Duodenal mucosa (tissue), 2 donors: ENCODE measurements around the gene C4A.

Source experiments
- H3K27ac ChIP-seq: one replicate; pipeline ENCODE4 v1.7.0; 2013; ENCODE audit warnings: low read depth, low read length
- H3K27me3 ChIP-seq, 2 donors: one replicate each; pipeline ENCODE4 v1.7.0; 2013; ENCODE audit warnings: low read length in 2 of 2, control low read depth in 1 of 2; ENCODE audit not compliant: insufficient read depth in 2 of 2, control insufficient read depth in 1 of 2
- H3K36me3 ChIP-seq, 2 donors: one replicate each; pipeline ENCODE4 v1.7.0; 2013; ENCODE audit warnings: low read length in 2 of 2, control low read depth in 1 of 2; ENCODE audit not compliant: insufficient read depth in 2 of 2, control insufficient read depth in 1 of 2
- H3K4me1 ChIP-seq, 2 donors: one replicate each; pipeline ENCODE4 v1.7.0; 2013; ENCODE audit warnings: low read length in 2 of 2, control low read depth in 1 of 2; ENCODE audit not compliant: insufficient read depth in 2 of 2, control insufficient read depth in 1 of 2
- H3K4me3 ChIP-seq, 2 donors: one replicate each; pipeline ENCODE4 v1.7.0; 2013; ENCODE audit warnings: low read length in 2 of 2, low read depth in 1 of 2
- H3K9ac ChIP-seq, 2 donors: one replicate each; pipeline ENCODE4 v1.7.0; 2013; ENCODE audit warnings: low read length in 2 of 2, low read depth in 1 of 2
- H3K9me3 ChIP-seq, 2 donors: one replicate each; pipeline ENCODE4 v1.7.0; 2013; ENCODE audit warnings: low read length in 2 of 2, control low read depth in 1 of 2; ENCODE audit not compliant: control insufficient read depth in 1 of 2

Gene C4A

GRCh38 chr6:31947070-31947675 is 34.7 kb upstream of the C4A start:
- H3K4me3 ChIP-seq = peak overlapping the region in 1 of 2 donors; percentile 74
- H3K9me3 ChIP-seq = no peaks in the 10 kb centered on the region
- H3K27me3 ChIP-seq = no peaks in the 10 kb centered on the region
- peaks cover 27 to 35% of the 10 kb centered on the region in 2 donors for H3K4me1 ChIP-seq
- peak overlapping the region in 1 of 2 donors; percentile 78 for H3K9ac ChIP-seq
- H3K27ac ChIP-seq = no peak overlapping the region
- H3K36me3 ChIP-seq = peaks cover 20 to 22% of the 10 kb centered on the region in 2 donors

GRCh38 chr6:31947864-31948263 is 34.0 kb upstream of the C4A start:
- Histone ChIP-seq H3K36me3 (peaks cover 22 to 23% of the 10 kb centered on the region in 2 donors), H3K9me3 (no peaks in the 10 kb centered on the region), H3K9ac (no peak overlapping the region), H3K4me1 (peaks cover 20 to 28% of the 10 kb centered on the region in 2 donors), H3K27ac (no peak overlapping the region), H3K27me3 (no peaks in the 10 kb centered on the region), H3K4me3 (no peak overlapping the region)

GRCh38 chr6:31948306-31948705 is 33.6 kb upstream of the C4A start:
- Histone ChIP-seq H3K4me1 (peaks cover 17 to 26% of the 10 kb centered on the region in 2 donors), H3K9me3 (no peaks in the 10 kb centered on the region), H3K36me3 (peaks cover 26 to 27% of the 10 kb centered on the region in 2 donors), H3K4me3 (no peak overlapping the region), H3K27me3 (no peaks in the 10 kb centered on the region), H3K9ac (no peak overlapping the region), H3K27ac (no peak overlapping the region)

GRCh38 chr6:31948753-31949413 is 33.0 kb upstream of the C4A start:
- Histone ChIP-seq H3K27me3 (no peaks in the 10 kb centered on the region), H3K9ac (no peak overlapping the region), H3K4me1 (peaks cover 17 to 26% of the 10 kb centered on the region in 2 donors), H3K9me3 (no peaks in the 10 kb centered on the region), H3K27ac (no peak overlapping the region), H3K36me3 (peaks cover 32 to 33% of the 10 kb centered on the region in 2 donors), H3K4me3 (no peak overlapping the region)

- Histone ChIP-seq H3K27me3 (no peaks in the 10 kb centered on the region), H3K9me3 (no peaks in the 10 kb centered on the region), H3K9ac (no peak overlapping the region), H3K36me3 (peaks cover 43 to 44% of the 10 kb centered on the region in 2 donors), H3K4me3 (no peak overlapping the region), H3K4me1 (peaks cover 12 to 21% of the 10 kb centered on the region in 2 donors), H3K27ac (no peak overlapping the region)
These were observed 31.8 kb upstream of the C4A start for GRCh38 chr6:31949926-31950548.

- H3K9ac ChIP-seq = no peak overlapping the region
- H3K4me3 ChIP-seq = no peak overlapping the region
- H3K9me3 ChIP-seq = no peaks in the 10 kb centered on the region
- H3K27ac ChIP-seq = no peak overlapping the region
- peaks cover 0 to 3% of the 10 kb centered on the region in 2 donors for H3K4me1 ChIP-seq
- no peaks in the 10 kb centered on the region for H3K27me3 ChIP-seq
- H3K36me3 ChIP-seq = peaks cover 57 to 59% of the 10 kb centered on the region in 2 donors
These were observed 29.6 kb upstream of the C4A start for GRCh38 chr6:31952140-31952805.

GRCh38 chr6:31952890-31953289 is 29.0 kb upstream of the C4A start:
- no peak overlapping the region for H3K4me3 ChIP-seq
- no peak overlapping the region for H3K9ac ChIP-seq
- H3K4me1 ChIP-seq = peaks cover 3 to 8% of the 10 kb centered on the region in 2 donors
- H3K27me3 ChIP-seq = no peaks in the 10 kb centered on the region
- H3K36me3 ChIP-seq = peaks cover 54 to 60% of the 10 kb centered on the region in 2 donors
- no peak overlapping the region for H3K27ac ChIP-seq
- no peaks in the 10 kb centered on the region for H3K9me3 ChIP-seq

- Histone ChIP-seq H3K4me1 (peaks cover 15 to 16% of the 10 kb centered on the region in 2 donors), H3K27ac (no peak overlapping the region), H3K27me3 (no peaks in the 10 kb centered on the region), H3K9ac (no peak overlapping the region), H3K4me3 (no peak overlapping the region), H3K36me3 (peaks cover 54 to 60% of the 10 kb centered on the region in 2 donors), H3K9me3 (no peaks in the 10 kb centered on the region)
These were observed 27.3 kb upstream of the C4A start for GRCh38 chr6:31954511-31954910.

GRCh38 chr6:31956796-31957195 is 25.1 kb upstream of the C4A start:
- Histone ChIP-seq H3K9me3 (no peaks in the 10 kb centered on the region), H3K4me3 (no peak overlapping the region), H3K27me3 (no peaks in the 10 kb centered on the region), H3K9ac (no peak overlapping the region), H3K27ac (no peak overlapping the region), H3K36me3 (peaks cover 51 to 62% of the 10 kb centered on the region in 2 donors), H3K4me1 (peaks cover 19 to 21% of the 10 kb centered on the region in 2 donors)

GRCh38 chr6:31958412-31958740 is 23.5 kb upstream of the C4A start:
- Histone ChIP-seq H3K9ac (peak overlapping the region; percentile 98 to 99), H3K4me3 (peak overlapping the region; percentile 99 to 100), H3K27me3 (no peaks in the 10 kb centered on the region), H3K4me1 (peaks cover 19 to 21% of the 10 kb centered on the region in 2 donors), H3K27ac (peak overlapping the region; percentile 79), H3K9me3 (no peaks in the 10 kb centered on the region), H3K36me3 (peaks cover 47 to 65% of the 10 kb centered on the region in 2 donors)
